HG03196 (cell line): ENCODE data around the gene TP53BP2.
A peak's percentile ranks its signal among the peaks of the same experiment; 100 is the strongest.
"Not testable (repeated sequence)": the region's sequence is repeated elsewhere in the genome, so short reads cannot be mapped to it uniquely, and the experiment has no call there.

Experiments
- ATAC-seq: cut with Tn5 transposase; IDR thresholded peaks from one replicate; pipeline ENCODE4 v1.9.1; 2021; ENCODE audit not compliant: unreplicated experiment

Gene TP53BP2, protein sequence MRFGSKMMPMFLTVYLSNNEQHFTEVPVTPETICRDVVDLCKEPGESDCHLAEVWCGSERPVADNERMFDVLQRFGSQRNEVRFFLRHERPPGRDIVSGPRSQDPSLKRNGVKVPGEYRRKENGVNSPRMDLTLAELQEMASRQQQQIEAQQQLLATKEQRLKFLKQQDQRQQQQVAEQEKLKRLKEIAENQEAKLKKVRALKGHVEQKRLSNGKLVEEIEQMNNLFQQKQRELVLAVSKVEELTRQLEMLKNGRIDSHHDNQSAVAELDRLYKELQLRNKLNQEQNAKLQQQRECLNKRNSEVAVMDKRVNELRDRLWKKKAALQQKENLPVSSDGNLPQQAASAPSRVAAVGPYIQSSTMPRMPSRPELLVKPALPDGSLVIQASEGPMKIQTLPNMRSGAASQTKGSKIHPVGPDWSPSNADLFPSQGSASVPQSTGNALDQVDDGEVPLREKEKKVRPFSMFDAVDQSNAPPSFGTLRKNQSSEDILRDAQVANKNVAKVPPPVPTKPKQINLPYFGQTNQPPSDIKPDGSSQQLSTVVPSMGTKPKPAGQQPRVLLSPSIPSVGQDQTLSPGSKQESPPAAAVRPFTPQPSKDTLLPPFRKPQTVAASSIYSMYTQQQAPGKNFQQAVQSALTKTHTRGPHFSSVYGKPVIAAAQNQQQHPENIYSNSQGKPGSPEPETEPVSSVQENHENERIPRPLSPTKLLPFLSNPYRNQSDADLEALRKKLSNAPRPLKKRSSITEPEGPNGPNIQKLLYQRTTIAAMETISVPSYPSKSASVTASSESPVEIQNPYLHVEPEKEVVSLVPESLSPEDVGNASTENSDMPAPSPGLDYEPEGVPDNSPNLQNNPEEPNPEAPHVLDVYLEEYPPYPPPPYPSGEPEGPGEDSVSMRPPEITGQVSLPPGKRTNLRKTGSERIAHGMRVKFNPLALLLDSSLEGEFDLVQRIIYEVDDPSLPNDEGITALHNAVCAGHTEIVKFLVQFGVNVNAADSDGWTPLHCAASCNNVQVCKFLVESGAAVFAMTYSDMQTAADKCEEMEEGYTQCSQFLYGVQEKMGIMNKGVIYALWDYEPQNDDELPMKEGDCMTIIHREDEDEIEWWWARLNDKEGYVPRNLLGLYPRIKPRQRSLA

DNA sequence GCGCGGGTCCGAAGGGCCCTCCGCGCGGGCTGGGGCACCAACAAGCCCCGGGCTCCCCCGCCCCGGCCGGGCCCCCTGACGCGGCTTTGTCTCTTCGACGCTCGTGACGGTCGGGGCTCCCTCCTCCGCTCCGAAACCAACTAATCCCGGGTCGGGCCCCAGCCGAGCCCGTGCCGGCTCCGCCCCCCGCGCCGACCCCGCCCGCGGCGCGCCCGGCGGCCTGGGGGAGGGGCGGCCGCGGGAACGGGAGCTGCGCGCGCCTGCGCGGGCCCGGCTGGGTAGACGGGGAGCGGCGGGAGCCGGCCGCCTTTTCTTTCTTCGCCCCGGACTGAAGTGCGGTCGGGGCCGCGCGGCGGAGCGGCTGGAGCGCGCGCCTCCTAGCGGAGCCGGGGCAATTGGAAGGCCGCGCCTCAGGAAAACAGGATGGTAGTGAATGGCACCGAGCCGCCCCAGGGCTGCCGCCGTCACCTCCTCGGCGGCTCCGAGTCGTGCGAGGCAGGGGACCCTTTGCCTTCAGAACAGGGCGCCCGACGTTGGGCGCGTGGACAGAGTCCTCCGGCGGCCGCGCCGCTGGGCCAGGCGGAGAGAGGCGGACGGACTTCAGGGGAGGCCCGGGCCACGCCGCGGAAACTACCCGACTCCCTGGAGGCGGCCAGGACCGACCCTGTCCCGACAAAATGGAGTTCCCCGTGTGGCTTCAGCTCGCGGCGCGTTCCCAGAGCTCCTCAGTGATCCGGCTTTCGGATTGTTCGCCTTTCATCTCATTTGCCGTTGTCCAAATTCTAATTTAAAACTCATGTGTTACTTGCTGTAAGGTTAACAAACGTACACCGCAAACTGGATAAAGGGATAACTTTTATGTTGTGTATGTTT, at the start of gene TP53BP2:
Gene TP53BP2 (minus strand): TSS at position 138 of the 873 bp plus-strand sequence. CDS start 267 bp downstream, outside the sequence.
- peak; percentile 72 for ATAC-seq

DNA sequence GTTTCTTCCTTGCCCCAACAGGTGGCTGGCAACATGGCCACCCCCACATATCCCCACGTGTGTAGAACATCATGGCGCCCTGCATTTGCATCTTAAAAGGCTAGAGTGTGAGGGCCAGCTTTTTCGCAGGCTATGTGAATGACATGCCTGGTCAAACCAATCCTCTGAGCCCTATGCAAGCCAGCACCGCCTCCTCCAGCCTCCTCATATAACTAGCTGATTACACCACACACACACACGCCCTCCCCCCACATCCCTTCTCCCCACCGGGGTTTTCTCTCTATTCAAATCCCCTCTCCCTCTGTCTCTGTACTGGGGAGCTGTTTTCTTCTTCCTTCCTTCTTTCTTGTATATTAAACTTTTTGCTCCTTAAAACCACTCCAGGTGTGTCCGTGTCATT, 44.7 kb upstream of the TP53BP2 start:
- not testable (repeated sequence) for ATAC-seq

DNA sequence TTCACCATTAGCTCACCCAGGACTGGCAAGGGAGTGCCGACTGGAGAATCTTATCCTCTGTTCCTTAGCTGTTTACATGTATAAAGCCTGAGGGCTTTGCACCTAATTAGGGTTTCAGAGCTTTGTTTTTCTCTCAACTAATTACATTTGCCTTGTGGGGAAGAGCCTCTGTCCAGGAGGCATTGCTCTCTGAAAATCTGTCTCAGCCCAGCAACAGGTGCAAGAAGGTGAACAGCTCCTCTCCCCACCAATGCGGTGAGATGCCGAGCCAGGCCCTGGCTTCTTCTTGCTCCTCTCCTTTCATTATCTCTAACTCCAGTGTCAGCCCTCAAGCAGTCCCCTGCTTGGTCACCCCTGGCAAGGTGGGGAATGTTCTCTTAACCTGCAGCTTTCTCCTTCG, 43.6 kb upstream of the TP53BP2 start:
- ATAC-seq, result not testable (repeated sequence)

DNA sequence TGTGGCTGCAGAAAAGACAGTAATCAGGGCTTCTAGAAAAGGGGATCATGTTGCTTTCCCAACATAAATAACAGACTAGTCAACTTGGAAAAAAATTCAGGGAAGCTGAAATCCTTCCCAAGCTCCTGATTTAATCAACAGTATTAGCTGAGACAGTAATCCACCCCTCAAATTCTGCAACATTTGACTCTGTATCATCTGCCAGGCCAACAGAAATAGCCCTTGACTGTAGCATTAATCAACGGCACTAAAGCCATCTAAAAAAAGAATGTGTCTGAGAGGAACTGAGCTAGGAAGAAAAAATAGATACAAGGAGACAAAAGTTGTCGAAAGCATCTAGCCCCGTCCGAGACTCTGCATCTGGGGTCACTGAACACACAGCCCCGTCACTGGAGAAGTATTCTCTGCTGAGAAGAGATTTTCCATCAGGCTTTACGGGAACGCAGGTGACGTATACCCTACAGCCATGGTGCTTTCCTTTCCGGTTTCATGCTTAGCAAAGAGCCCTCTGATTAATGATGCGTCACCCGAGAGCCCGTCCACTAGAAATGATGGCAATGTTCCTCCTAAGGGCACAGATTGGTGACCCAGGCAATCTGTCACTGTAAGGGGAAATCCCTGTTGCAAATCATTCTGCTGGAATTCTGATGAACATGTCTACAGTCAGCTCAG, 42.1 kb upstream of the TP53BP2 start:
- no peak for ATAC-seq

DNA sequence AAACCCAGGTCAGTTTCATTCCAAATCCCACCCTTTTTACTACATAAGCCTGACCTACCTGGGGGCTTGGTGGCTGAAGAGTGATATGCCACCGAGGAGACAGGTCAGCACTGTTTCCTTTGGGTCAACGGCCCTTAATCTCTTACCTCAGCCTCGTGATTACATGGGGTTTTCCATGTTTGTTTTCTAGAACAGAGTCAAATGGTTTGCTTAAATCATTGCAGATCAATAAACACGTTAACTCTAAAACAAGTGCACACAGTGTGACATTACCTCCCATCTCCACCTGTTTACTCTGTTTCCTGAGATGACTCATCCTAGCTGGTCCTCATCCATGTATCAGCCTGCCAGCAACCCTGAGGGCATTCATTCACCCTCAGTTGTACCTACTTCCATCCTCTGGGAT, 40.8 kb upstream of the TP53BP2 start:
- no peak for ATAC-seq

DNA sequence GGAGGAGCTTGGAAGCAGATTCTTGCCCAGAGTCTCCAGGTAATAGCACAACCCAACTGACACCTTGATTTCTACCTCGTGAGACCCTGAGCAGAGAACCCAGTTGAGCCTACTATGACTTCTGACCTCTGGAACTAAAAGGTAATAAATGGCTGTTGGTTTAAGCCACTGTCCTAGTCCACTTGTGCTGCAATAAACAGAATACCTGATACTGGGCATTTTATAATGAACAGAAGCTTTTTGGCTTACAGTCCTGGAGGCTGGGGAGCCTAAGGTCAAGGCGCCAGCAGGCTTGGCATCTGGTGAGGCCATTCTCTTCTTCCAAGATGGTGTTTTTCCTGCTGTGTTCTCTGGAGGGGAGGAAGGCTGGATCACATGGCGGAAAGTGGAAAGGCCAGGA, 39.9 kb upstream of the TP53BP2 start:
- ATAC-seq, result no peak

DNA sequence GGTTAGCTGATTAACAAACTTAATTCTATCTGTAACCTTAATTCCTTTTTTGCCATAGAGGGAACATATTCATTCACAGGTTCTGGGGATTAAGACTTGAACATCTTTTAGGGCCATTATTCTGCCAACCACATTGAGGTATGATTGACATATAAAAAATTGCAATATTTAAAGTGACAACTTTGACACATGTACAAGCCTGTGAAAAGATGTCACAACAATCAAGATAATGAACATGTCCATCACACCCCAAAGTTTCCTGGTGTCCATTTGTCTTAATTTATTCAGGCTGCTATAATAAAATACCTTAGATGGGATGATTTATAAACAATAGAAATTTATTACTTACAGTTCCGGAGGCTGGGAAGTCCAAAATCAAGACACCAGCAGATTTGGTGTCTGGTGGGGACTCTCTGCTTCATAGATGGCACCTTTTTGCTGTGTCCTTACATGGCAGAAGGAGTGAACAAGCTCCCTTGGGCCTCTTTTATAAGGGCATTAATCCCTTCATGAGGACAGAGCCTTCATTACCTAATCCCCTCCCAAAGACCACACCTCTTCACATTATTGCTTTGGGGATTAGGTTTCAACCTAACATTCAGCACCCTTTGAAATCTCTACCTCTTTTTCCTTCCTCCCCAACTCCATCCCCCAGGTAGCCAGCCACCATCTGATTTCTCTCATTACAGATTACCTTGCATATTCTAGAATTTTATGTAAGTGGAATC, 33.0 kb upstream of the TP53BP2 start:
- no peak for ATAC-seq

DNA sequence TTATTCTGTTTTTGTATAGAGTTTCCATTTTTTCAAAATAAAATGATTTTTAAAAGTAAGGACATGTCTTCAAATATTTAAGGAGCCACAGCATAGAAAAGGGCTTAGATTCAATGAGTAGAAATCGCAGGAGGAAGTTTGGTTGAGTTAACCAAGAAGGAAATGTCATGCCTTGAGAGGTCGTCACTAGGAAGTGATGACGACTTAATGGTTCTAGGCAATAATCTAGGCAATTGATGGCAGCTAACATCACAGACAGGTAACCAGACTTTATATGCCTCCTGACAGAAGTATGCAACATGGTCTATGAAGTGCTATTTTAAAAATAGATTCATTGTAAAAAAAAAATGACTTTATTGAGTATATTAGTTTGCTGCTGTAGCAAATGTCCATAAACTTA, 32.1 kb upstream of the TP53BP2 start:
- no peak for ATAC-seq

DNA sequence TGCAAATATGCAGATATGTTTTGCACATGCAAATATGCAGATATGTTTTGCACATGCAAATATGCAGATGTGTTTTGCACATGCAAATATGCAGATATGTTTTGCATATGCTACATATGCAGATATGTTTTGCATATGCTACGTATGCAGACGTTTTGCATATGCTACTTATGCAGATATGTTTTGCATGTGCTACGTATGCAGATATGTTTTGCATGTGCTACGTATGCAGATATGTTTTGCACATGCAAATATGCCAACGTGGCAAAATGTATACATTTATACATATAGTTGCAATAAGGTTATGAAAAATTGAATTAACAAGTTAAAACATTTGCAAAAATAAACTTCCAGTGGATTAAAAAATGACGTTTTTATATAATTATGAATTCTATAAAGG, 30.8 kb upstream of the TP53BP2 start:
- no peak for ATAC-seq

DNA sequence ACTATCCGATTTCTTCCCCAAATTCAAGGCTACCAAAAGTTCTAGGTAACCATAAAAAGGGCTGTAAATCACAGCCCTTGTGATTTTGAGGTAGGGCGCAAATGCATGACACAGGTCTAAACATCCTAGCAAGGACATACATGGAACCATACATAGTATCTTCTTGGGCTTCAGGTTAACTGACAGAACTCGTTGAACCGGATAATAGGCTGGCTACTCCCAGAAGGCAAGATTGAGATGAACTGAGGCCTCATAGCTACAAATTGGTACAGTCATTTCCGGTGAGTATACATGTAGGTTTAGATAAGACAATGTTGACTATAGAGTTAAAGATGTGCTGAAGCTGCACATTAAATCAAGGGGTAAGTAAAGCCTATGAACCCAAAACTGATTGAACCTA, 27.3 kb upstream of the TP53BP2 start:
- no peak for ATAC-seq

DNA sequence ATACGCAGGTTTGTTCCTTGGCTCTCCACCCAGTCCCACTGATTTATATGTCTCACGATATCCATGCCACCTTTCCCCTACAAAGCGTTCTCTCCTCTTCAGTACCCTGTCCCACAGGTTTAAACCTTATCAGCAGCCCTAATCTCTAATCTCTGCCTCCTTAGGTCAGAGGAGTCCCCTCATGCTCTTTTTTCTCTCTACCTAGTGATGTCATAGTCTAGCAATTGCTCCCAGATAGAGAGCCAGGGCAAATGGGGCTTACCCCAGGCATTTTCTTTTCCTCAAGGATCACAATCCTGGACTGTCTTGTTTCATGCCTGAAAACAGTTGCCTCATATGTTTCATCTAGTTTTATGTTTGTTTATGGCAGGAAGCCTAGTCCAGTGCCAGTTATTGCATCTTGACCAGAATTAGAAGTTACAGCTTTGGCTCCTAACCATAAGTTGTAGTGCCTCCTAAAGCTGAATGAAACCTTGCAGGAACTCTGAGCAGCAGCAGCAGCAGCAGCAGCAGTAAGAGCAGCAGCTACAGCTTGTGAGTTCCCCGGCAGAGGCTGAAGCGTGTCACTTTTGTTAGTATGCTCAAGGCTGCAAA, 26.7 kb upstream of the TP53BP2 start:
- ATAC-seq, result no peak

DNA sequence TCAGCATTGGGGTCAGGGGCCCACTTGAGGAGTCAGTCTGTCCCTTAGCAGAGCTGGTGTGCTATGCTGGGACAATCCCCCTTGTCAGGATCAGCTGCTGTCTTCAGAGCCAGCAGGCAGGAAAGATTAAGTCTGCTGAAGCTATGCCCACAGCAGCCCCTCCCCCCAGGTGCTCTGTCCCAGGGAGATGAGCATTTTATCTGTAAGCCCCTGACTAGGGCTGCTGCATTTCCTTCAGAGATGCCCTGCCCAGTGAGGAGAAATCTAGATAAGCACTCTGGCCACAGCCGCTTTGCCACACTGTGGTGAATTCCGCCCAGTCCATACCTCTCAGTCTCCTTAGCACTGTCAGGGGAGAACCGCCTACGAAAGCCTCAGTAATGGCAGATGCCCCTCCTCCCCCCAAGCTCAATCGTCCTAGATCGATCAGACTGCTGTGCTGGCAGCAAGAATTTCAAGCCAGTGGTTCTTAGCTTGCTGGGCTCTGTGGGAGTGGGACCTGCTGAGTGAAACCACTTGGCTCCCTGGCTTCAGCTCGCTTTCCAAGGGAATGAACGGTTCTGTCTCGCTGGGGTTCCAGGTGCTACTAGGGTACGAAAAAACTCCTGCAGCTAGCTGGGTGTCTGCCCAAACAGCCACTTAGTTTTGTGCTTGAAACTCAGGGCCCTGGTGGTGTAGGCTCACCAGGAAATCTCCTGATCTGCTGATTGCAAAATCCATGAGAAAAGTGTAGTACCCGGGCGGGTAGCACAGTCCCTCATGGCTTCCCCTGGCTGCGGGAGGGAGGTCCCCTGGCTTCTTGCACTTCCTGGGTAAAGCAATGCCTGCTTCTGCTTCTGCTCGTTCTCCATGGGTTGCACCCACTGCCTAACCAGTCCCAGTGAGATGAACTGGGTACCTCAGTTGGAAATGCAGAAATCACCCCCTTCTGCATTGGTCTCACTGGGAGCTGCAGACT, 25.1 kb upstream of the TP53BP2 start:
- ATAC-seq, result no peak

DNA sequence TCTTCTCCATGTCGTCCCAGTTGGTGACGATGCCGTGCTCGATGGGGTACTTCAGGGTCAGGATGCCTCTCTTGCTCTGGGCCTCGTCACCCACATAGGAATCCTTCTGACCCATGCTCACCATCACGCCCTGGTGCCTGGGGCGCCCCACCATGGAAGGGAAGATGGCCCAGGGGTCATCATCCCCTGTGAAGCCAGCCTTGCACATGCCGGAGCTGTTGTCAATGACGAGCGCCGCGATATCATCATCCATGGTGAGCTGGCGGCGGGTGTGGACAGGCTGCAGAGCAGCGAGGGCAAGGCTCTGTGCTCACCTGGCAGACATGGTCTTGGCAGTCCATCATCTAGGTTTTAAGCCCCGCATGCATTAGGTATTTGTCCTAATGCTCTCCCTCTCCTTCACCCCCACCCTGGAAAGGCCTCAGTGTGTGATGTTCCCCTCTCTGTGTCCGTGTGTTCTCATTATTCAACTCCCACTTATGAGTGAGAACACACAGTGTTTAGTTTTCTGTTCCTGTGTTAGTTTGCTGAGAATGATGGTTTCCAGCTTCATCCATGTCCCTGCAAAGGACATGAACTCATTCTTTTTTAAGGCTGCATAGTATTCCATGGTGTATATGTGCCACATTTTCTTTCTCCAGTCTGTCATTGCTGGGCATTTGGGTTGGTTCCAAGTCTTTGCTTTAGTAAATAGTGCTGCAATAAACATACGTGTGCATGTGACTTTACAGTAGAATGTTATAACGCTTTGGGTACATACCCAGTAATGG, 19.0 kb upstream of the TP53BP2 start:
- not testable (repeated sequence) for ATAC-seq

DNA sequence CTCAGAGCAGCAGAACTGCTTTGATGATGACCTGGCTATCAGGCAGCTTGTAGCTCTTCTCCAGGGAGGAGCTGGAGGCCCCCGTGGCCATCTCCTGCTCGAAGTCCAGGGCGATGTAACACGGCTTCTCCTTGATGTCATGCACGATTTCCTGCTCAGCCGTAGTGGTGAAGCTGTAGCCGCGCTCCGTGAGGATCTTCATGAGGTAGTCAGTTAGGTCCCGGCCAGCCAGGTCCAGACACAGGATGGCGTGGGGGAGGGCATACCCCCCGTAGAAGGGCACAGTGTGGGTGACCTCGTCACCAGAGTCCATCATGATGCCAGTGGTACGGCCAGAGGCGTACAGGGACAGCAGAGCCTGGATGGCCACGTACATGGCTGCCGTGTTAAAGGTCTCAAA, 18.3 kb upstream of the TP53BP2 start:
- ATAC-seq, result no peak

DNA sequence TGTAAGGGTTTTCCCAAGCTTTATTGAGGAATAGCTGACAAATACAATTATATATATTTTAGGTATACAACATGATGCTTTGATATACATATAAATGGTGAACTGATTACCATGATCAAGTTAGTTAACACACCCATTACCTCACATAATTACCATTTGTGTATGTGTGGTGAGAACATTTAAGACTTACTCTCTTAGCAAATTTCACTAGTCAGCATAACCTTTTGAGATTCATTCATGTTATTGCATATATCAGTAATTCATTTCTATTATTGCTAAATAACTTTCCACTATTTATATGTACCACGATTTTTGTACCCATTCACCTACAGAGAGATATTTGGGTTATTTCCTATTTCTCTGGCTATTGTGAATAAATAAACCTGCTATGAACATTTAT, 16.2 kb upstream of the TP53BP2 start:
- ATAC-seq, result no peak

DNA sequence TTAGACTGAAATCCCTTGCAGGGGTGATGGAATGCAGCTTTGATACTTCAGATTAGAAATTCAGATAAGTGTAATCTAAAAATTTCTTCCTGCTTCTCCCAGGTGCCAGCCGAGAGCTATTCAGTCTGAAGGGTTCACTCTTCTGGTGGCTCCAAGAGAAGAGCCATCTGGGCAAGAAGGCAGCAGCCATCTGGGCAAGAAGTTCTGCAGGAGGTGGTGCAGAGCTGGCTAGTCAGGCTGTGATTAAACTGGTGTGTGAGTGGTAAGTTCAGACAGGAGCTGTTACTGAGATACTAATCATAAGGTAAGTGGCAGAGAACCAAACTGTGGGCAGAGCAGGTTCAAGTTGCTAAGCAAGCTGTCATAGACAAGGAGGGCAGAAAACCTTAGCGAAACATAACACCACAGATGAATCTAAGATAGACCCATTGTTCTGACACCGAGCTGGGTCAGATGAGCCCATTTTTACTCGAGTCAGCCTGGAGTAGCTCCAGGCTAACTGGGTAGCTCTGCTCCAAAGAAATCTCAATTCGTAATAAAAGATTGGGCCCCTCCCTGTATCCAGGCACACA, 14.4 kb upstream of the TP53BP2 start:
- no peak for ATAC-seq

DNA sequence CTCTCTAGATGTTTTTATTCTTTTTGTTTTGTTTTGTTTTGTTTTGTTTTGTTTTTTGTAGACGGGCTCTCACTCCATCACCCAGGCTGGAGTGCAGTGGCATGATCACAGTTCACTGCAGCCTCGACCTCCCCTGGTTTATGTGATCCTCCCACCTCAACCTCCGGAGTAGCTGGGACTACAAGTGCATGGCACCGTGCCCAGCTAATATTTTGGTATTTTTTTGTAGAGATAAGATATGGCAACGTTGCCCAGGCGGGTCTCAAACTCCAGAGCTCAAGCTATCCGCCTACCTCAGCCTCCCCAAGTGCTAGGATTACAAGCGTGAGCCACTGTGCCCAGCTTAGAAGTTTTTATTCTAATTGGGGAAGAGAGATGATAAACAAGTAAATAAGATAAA, 13.3 kb upstream of the TP53BP2 start:
- ATAC-seq, result no peak
